Lower lobe of right lung (tissue), 2 donors: ENCODE results near the gene ASGR1. TPM values are rescaled to one million over a fixed set of nuclear protein-coding genes. Genes with fewer than 3 reads are reported as not detected.
A peak's percentile ranks its signal among the peaks of the same experiment; 100 is the strongest.
"Not testable (repeated sequence)": the region's sequence is repeated elsewhere in the genome, so short reads cannot be mapped to it uniquely, and the experiment has no call there.

Experiments used
- ATAC-seq, 2 donors: fragments of 200-7000 bp; cut with Tn5 transposase; one replicate each; pipeline ENCODE4 v1.9.1; 2020 to 2022; ENCODE audit warnings: mild to moderate bottlenecking in 2 of 2, moderate library complexity in 2 of 2
- DNase-seq: peaks from one replicate; pipeline ENCODE4 v3.0.0-alpha.2; 2020
- H3K27ac ChIP-seq: fragments of 200-600 bp; one replicate; pipeline ENCODE4 v1.8.0; 2022
- H3K27me3 ChIP-seq: fragments of 200-600 bp; one replicate; pipeline ENCODE4 v1.8.0; 2022; ENCODE audit warnings: low read depth
- H3K36me3 ChIP-seq: fragments of 200-600 bp; one replicate; pipeline ENCODE4 v1.8.0; 2022; ENCODE audit warnings: mild to moderate bottlenecking
- H3K4me1 ChIP-seq: fragments of 200-600 bp; one replicate; pipeline ENCODE4 v1.8.0; 2022
- H3K4me3 ChIP-seq: fragments of 200-600 bp; one replicate; pipeline ENCODE4 v1.8.0; 2022; ENCODE audit warnings: mild to moderate bottlenecking
- H3K9me3 ChIP-seq: fragments of 200-600 bp; one replicate; pipeline ENCODE4 v1.8.0; 2022
- CTCF ChIP-seq: fragments of 200-600 bp; IDR thresholded peaks from one replicate; pipeline ENCODE4 v1.8.0; 2022; ENCODE audit warnings: antibody characterized with exemption, mild to moderate bottlenecking
- intact Hi-C: fragments of 100-400 bp; cut with DNase I; formaldehyde crosslinking; loops from one replicate; pipeline ENCODE4 v1.11.0; 2022
- total RNA-seq: library from RNA; stranded (reverse); fragmentation: NEBNext Ultra II Directional; extraction: Animal tissue kit (Norgen Biotek cat#: 25700); gene quantifications from one replicate; pipeline ENCODE4 v1.2.1, GENCODE V29; 2021
- donor health status: DM: no; HTN: yes; CAD: no; lungs with severe emphysema.

Gene ASGR1
- total RNA-seq, 1 donor from 2014 or later = 5.1 TPM

GRCh38 chr17:7167832-7168231, 11.3 kb downstream of the ASGR1 start:
- peak; percentile 65 to 72 for ATAC-seq
- TF ChIP-seq CTCF = no peak
- Histone ChIP-seq H3K4me1 (no peaks in the 10 kb centered on the region), H3K36me3 (no peaks in the 10 kb centered on the region), H3K4me3 (no peak overlapping the region), H3K27ac (no peak overlapping the region), H3K27me3 (no peaks in the 10 kb centered on the region), H3K9me3 (peaks cover 5% of the 10 kb centered on the region)
- intact Hi-C loops = no loop called here
- DNase-seq = no peak

DNA sequence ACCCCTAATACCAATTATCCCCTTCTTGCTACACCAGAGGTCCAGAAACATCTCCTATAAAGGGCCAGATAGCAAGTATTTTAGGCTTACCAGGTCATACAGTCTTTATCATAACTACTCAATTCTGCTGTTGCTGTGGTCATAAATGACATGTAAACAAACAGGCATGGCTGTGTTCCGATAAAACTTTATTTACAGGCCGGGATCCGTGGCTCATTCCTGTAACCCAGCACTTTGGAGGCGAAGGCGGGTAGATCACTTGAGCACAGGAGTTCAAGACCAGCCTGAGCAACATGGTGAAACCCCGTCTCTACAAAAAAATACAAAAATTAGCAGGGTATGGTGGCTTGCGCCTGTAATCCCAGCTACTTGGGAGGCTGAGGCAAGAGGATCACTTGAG, 12.3 kb downstream of the ASGR1 start:
- no peak for TF ChIP-seq CTCF
- Histone ChIP-seq H3K27ac (no peak overlapping the region), H3K4me1 (no peaks in the 10 kb centered on the region), H3K9me3 (peaks cover 5% of the 10 kb centered on the region), H3K36me3 (no peaks in the 10 kb centered on the region), H3K4me3 (no peak overlapping the region), H3K27me3 (no peaks in the 10 kb centered on the region)
- intact Hi-C loops = no loop called here
- ATAC-seq (no peak), DNase-seq (no peak)

DNA sequence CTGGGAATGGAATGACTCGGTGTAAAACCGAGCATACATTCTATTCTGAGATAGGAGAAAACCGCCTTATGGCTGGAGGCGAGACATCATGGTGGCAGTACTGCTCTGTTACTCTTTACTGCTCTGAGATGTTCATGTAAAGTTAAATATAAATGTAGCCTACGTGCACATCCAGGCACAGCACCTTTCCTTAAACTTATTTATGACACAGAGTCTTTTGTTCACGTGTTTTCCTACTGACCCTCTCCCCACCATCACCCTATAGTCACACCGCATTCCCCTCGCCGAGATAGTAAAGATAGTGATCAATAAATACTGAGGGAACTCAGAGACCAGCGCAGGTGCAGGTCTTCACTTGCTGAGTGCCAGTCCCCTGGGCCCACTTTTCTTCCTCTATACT, 19.6 kb downstream of the ASGR1 start:
- ATAC-seq, DNase-seq, H3K27me3 ChIP-seq, intact Hi-C loops, H3K4me3 ChIP-seq, H3K27ac ChIP-seq, H3K36me3 ChIP-seq, H3K4me1 ChIP-seq, H3K9me3 ChIP-seq: not testable (repeated sequence)

GRCh38 chr17:7158424-7158823, 20.7 kb downstream of the ASGR1 start:
- peak; percentile 72 for DNase-seq
- H3K27ac ChIP-seq, H3K9me3 ChIP-seq, intact Hi-C loops, H3K4me1 ChIP-seq, ATAC-seq, H3K4me3 ChIP-seq, H3K36me3 ChIP-seq, H3K27me3 ChIP-seq: not testable (repeated sequence)

DNA sequence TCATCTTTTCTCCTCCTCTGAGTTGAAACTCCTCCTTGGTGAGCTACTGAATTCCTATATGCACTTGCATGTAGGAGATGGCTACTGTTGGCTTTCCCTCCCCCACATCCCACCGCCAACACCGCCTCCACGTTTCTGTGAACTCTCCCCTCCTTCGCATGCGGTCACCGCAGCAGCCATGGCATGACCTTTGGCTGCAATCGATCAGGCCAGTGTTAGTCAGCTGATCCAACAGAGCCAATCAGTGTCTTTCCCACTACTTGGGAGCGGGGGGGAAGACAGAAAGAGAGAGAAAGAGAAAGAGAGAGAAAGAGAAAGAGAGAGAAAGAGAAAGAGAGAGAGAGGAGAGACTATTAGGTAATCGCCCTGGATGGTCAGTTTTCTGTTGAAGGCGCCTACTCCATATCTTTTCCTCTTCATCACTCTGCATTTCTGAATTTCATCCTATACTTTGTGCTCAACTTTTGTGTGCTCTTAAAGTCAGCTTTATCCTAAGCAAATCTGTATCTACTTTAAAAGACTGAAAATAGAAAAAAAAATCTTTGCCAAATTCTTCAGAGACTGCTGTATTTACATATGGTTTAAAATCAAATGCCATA, 22.7 kb downstream of the ASGR1 start:
- H3K9me3 ChIP-seq = no peaks in the 10 kb centered on the region
- H3K27me3 ChIP-seq = peaks cover 4% of the 10 kb centered on the region
- no peaks in the 10 kb centered on the region for H3K36me3 ChIP-seq
- H3K4me1 ChIP-seq = no peaks in the 10 kb centered on the region
- intact Hi-C loops = no loop called here
- TF ChIP-seq CTCF = no peak
- H3K27ac ChIP-seq = no peak overlapping the region
- H3K4me3 ChIP-seq = no peak overlapping the region
- peak in 1 of 2 donors; percentile 69 for ATAC-seq
- no peak for DNase-seq

- intact Hi-C loops = no loop called here
- ATAC-seq (no peak), DNase-seq (no peak)
Observed at GRCh38 chr17:7147772-7148171, 31.4 kb downstream of the ASGR1 start.

More at GRCh38 chr17:7147772-7148171, 31.4 kb downstream of the ASGR1 start:
- H3K9me3 ChIP-seq = no peaks in the 10 kb centered on the region
- no peaks in the 10 kb centered on the region for H3K27me3 ChIP-seq
- no peak overlapping the region for H3K4me3 ChIP-seq
- H3K36me3 ChIP-seq = no peaks in the 10 kb centered on the region
- no peaks in the 10 kb centered on the region for H3K4me1 ChIP-seq
- no peak for TF ChIP-seq CTCF
- H3K27ac ChIP-seq = no peak overlapping the region
